Islet of Langerhans (tissue), 1 donor: Measurements from ENCODE around the gene MRPL36.

Experiments
- FAIRE-seq: peaks from one replicate; lab custom pipeline; 2011; peaks lifted over from hg19 to GRCh38; lab: Jason Lieb, UNC

The MRPL36 gene

GRCh38 chr5:1763960-1764605 lies 35.6 kb downstream of the MRPL36 start:
- FAIRE-seq, result no peak

GRCh38 chr5:1763548-1763911 lies 36.1 kb downstream of the MRPL36 start:
- FAIRE-seq, result no peak

GRCh38 chr5:1762883-1763547 lies 36.6 kb downstream of the MRPL36 start:
- FAIRE-seq, result no peak

- FAIRE-seq, result no peak
These were observed 37.3 kb downstream of the MRPL36 start for GRCh38 chr5:1762121-1762882.

GRCh38 chr5:1761453-1761755 lies 38.2 kb downstream of the MRPL36 start:
- FAIRE-seq, result no peak

- no peak for FAIRE-seq
These were observed 38.8 kb downstream of the MRPL36 start for GRCh38 chr5:1760656-1761452.

- FAIRE-seq, result no peak
These were observed 39.4 kb downstream of the MRPL36 start for GRCh38 chr5:1760231-1760630.

GRCh38 chr5:1759378-1759970 lies 40.2 kb downstream of the MRPL36 start:
- FAIRE-seq, result no peak

GRCh38 chr5:1758574-1758973 lies 41.1 kb downstream of the MRPL36 start:
- FAIRE-seq, result no peak

- no peak for FAIRE-seq
These were observed 42.1 kb downstream of the MRPL36 start for GRCh38 chr5:1757511-1757910.

- no peak for FAIRE-seq
These were observed 43.2 kb downstream of the MRPL36 start for GRCh38 chr5:1756481-1756880.

GRCh38 chr5:1755321-1755949 lies 44.2 kb downstream of the MRPL36 start:
- FAIRE-seq, result no peak

- FAIRE-seq, result no peak
These were observed 45.0 kb downstream of the MRPL36 start for GRCh38 chr5:1754531-1755220.

- no peak for FAIRE-seq
These were observed 46.1 kb downstream of the MRPL36 start for GRCh38 chr5:1753490-1753889.

- FAIRE-seq, result no peak
These were observed 46.8 kb downstream of the MRPL36 start for GRCh38 chr5:1752881-1753280.

- no peak for FAIRE-seq
These were observed 47.5 kb downstream of the MRPL36 start for GRCh38 chr5:1751864-1752822.

GRCh38 chr5:1751026-1751863 lies 48.4 kb downstream of the MRPL36 start:
- no peak for FAIRE-seq

- FAIRE-seq, result no peak
These were observed 49.2 kb downstream of the MRPL36 start for GRCh38 chr5:1750469-1750868.
